Astrocyte of the cerebellum (primary cell): ENCODE data around the gene PSMB7.

Experiments
- DNase-seq: peaks from one replicate; pipeline ENCODE4 v3.0.0-alpha.2; 2011; ENCODE audit warnings: low read depth
- H3K4me3 ChIP-seq: 2 replicates; pipeline ENCODE4 v1.5.1; 2011; ENCODE audit warnings: mild to moderate bottlenecking, low read depth, low read length, moderate library complexity
- in situ Hi-C: cut with HindIII; loops from 2 replicates; pipeline ENCODE4 v1.10.0; 2017; ENCODE audit warnings: low sequenced_read_pairs
- TF ChIP-seq, protein P1 (sequence below): IDR thresholded peaks from 2 replicates; pipeline ENCODE4 v1.5.1; 2012; ENCODE audit warnings: low read length, low read depth, moderate library complexity, mild to moderate bottlenecking; ENCODE audit errors: missing control alignments

The PSMB7 gene

DNA sequence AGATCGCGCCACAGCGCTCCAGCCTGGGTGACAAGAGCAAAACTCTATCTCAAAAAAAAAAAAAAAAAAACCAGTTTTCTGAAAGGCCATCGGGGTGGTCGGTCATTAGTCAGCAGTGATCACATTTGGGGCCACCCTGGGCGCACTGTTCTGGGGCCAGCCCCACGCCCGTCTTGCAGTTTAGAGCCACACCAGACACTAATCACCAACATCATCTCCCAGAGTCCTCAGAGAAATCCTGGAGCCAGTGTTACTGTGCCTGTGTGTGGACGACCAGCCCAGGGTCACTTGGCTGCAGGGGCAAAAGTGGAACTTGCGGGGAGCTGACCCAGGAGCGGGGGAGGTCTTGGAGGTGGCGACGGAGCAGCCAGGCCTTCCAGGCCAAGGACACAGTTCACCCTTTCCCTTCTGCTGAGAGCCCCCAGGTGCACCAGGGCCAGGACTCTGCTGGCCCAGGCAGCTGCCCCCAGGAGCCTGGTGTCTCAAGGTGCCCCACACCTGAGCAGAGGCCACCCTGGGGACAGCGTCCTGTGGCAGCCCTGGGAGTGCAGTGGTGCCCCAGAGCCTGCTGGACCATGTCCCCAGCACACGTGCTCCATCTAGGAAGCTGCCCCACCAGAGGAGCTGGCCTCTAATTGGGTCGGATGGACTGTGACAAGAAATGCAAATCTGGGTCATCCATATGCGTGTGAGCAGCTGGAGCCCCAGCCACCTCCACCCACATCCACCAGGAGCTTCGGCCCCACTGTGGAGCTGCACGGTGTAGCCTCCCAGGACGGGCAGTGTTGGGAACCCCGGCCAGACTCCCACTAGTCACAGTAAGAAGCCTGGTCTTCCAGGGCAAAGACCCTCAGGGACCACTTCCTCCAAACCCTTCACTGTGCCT lies 106.4 kb downstream of the PSMB7 start:
- in situ Hi-C loops, result no loop called here
- no peak for DNase-seq
- H3K4me3 ChIP-seq, result no peak overlapping the region
- TF ChIP-seq, protein P1, sequence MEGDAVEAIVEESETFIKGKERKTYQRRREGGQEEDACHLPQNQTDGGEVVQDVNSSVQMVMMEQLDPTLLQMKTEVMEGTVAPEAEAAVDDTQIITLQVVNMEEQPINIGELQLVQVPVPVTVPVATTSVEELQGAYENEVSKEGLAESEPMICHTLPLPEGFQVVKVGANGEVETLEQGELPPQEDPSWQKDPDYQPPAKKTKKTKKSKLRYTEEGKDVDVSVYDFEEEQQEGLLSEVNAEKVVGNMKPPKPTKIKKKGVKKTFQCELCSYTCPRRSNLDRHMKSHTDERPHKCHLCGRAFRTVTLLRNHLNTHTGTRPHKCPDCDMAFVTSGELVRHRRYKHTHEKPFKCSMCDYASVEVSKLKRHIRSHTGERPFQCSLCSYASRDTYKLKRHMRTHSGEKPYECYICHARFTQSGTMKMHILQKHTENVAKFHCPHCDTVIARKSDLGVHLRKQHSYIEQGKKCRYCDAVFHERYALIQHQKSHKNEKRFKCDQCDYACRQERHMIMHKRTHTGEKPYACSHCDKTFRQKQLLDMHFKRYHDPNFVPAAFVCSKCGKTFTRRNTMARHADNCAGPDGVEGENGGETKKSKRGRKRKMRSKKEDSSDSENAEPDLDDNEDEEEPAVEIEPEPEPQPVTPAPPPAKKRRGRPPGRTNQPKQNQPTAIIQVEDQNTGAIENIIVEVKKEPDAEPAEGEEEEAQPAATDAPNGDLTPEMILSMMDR, result no peak

- TF ChIP-seq, protein P1, result no peak
- H3K4me3 ChIP-seq, result no peak overlapping the region
- in situ Hi-C loops, result no loop called here
- no peak for DNase-seq
Measured at GRCh38 chr9:124307379-124308030, 107.7 kb downstream of the PSMB7 start.

DNA sequence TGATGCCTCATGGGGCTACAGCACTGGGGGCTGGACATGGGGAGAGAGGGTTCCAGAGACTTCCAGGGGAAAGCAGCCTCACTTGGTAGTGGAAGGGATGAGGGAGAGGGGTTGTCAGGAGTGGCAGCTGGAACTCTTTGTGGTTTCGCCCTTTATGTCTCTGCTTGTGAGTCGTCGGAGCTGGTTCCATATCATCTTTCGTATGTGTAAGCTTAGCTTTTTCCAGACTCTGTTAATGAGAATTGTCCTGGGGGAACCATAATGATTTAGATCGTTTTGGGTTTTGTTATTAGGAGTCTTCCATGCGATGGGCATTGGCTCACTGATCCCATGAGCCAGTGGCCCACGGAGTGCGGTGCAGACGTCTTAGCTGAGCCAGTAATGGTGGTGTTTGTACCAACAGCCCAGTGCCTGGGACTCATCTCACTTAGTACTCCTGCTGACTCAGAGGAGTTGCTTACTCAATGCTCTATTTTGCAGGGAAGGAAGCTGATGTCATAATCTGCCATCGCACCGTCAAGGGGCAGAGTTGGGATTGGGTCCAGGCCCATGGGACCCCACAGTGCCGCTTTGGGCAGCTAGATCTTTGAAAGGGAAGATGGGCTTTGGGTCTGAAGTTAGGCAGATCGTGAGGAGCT lies 109.0 kb downstream of the PSMB7 start:
- no peak for DNase-seq
- no peak overlapping the region for H3K4me3 ChIP-seq
- TF ChIP-seq, protein P1, result no peak
- in situ Hi-C loops, result no loop called here

DNA sequence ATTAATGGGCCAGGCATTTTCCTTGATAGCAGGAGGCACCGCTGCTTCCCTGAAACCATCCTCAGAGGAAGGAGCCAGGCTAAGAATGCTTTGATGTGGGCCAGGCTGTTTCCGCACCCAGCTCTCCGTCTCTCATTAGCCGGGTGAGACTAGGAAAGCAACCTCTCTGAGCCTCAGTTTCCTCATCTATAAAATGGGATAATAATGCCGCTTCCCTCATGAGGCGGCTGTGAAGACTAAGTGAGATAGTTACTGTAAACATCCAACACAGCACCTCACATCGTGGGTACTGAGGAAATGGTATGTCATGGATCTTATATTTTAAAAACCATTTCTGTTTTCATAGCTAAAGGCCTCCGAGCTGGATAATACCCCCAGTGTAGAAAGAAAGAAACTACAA lies 111.0 kb downstream of the PSMB7 start:
- DNase-seq, result no peak
- H3K4me3 ChIP-seq, result no peak overlapping the region
- in situ Hi-C loops, result no loop called here
- TF ChIP-seq, protein P1, result no peak

DNA sequence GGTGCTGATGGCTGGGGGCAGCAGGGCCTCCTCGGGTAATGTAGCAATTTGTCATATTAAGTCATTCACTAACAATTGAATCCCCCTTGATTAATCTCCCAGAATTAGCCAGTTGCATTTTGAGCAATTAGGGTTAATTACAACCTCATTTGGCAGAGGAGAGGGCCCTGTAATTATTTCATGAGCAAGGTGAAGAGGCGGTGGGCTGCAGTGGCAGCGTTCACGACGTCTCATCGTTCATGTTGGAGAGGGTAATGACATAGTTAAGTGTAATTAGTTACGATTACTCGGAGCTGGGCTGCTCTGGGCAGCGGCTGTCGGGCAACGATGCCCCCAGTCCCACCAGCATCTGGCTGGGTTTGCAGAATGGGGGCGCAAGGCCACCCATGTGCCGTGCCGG lies 111.5 kb downstream of the PSMB7 start:
- DNase-seq, result no peak
- in situ Hi-C loops, result no loop called here
- TF ChIP-seq, protein P1, result no peak
- no peak overlapping the region for H3K4me3 ChIP-seq
